ENCODE data around the gene ARID5B. TPM values are rescaled to one million over a fixed set of nuclear protein-coding genes. Genes with fewer than 3 reads are reported as not detected.

The ARID5B gene
- total and polyA plus RNA-seq, 2 donors (not counting 3 experiments of a cell fraction or from before 2014, with no cell fraction given) = 5.6 to 8.9 TPM

- Histone ChIP-seq H3K9me3 (replicated peaks; ENCODE audit: control insufficient read depth, insufficient read depth, low read length) (no peaks in the 10 kb centered on the region), H2AFZ (ENCODE audit: low read depth, low read length) (peak overlapping the region; percentile 68), H3K79me2 (ENCODE audit: control insufficient read depth, insufficient read depth, low read length) (no peaks in the 10 kb centered on the region), H3K9ac (replicated peaks; ENCODE audit: extremely low read depth, insufficient read depth, low read length) (peak overlapping the region; percentile 93), H3K36me3 (ENCODE audit: control insufficient read depth in 2 of 2, extremely low read depth in 1 of 2, insufficient read depth in 2 of 2, low read length in 2 of 2) (peaks cover 0 to 2% of the 10 kb centered on the region in 2 experiments), H3K27ac (ENCODE audit: insufficient read depth, low read depth, low read length) (peak overlapping the region; percentile 100), H3K4me3 (replicated peaks in 1 of 3; ENCODE audit: insufficient read depth in 1 of 3, low read depth in 1 of 3, low read length in 3 of 3) (peak overlapping the region in 1 of 3 experiments; percentile 43), H3K27me3 (ENCODE audit: control insufficient read depth in 2 of 2, insufficient read depth in 2 of 2, low read length in 2 of 2) (no peaks in the 10 kb centered on the region), H3K4me2 (ENCODE audit: insufficient read depth, low read length) (peak overlapping the region; percentile 86), H3K9me1 (replicated peaks; ENCODE audit: control insufficient read depth, extremely low read depth, insufficient read depth, low read length) (no peaks in the 10 kb centered on the region), H3K4me1 (ENCODE audit: control insufficient read depth, extremely low read depth, insufficient read depth, low read length) (peaks cover 37% of the 10 kb centered on the region), H4K20me1 (replicated peaks; ENCODE audit: control insufficient read depth, extremely low read depth, insufficient read depth, low read length) (no peaks in the 10 kb centered on the region)
- intact Hi-C loops (cut with micrococcal nuclease) (loop anchor here (1.0 to 2.0 kb wide), 9 partner anchors 34 to 1254 kb away; partner anchors contain the start of gene ARID5B), dilution Hi-C loops (cut with MboI; ENCODE audit: extremely low pct_ligation_motif_present, low sequenced_read_pairs) (no loop called here)
- TF ChIP-seq POLR2A (IDR thresholded peaks at IDR 0.05; ENCODE audit: low read depth, low read length) (peak; percentile 60), MAX (IDR thresholded peaks at IDR 0.05; ENCODE audit: insufficient read depth, insufficient read length) (no peak), CTCF (IDR thresholded peaks at IDR 0.05; ENCODE audit: extremely low read depth in 1 of 2, insufficient read depth in 1 of 2, low read depth in 1 of 2, low read length in 2 of 2) (no peak), MYC (IDR thresholded peaks at IDR 0.05; ENCODE audit: low read depth, low read length) (no peak), EZH2 (IDR thresholded peaks at IDR 0.05; ENCODE audit: borderline replicate concordance, low read depth, low read length, severe bottlenecking) (no peak), GATA2 (IDR thresholded peaks at IDR 0.05; ENCODE audit: insufficient read depth, insufficient read length, low read depth, low read length) (peak; percentile 77), POLR2AphosphoS5 (IDR thresholded peaks at IDR 0.05; ENCODE audit: insufficient read depth, low read depth, low read length) (no peak), FOS (IDR thresholded peaks at IDR 0.05; ENCODE audit: borderline replicate concordance, insufficient read depth, low read length) (no peak), JUN (IDR thresholded peaks at IDR 0.05; ENCODE audit: borderline replicate concordance, insufficient read depth, insufficient read length, low read depth) (peak; percentile 70)
- ChIA-PET POLR2A (interaction anchor here (1.0 to 1.2 kb wide), 2 partner anchors 34 to 48 kb away, joined by 3 read pairs; no protein-coding TSS in a partner anchor), CTCF (interaction anchor here (1.0 to 2.3 kb wide), 9 partner anchors 11 to 162 kb away, joined by 3 to 16 read pairs (median 4); no protein-coding TSS in a partner anchor)
- BruUV-seq (replicated peaks) = TSS peak; percentile 98
- FAIRE-seq (peak; percentile 84), DNase-seq (ENCODE audit: low read depth, low spot score) (peak; percentile 94)
Observed at GRCh38 chr10:62082729-62083411, 181.4 kb downstream of the ARID5B start.

All from endothelial cell of umbilical vein (primary cell).